NCI-H2171 treated with DMSO at 0.1 percent for 48 hours (cell line): Measurements from ENCODE around the gene B4GALNT4.
"Not testable (repeated sequence)": the region's sequence is repeated elsewhere in the genome, so short reads cannot be mapped to it uniquely, and the experiment has no call there.

ENCODE experiments used
- DNase-seq: peaks from one replicate; lab custom pipeline; 2025; lab: John Stamatoyannopoulos, UW

Gene B4GALNT4

GRCh38 chr11:393219-394033, 24.1 kb downstream of the B4GALNT4 start:
- no peak for DNase-seq

DNA sequence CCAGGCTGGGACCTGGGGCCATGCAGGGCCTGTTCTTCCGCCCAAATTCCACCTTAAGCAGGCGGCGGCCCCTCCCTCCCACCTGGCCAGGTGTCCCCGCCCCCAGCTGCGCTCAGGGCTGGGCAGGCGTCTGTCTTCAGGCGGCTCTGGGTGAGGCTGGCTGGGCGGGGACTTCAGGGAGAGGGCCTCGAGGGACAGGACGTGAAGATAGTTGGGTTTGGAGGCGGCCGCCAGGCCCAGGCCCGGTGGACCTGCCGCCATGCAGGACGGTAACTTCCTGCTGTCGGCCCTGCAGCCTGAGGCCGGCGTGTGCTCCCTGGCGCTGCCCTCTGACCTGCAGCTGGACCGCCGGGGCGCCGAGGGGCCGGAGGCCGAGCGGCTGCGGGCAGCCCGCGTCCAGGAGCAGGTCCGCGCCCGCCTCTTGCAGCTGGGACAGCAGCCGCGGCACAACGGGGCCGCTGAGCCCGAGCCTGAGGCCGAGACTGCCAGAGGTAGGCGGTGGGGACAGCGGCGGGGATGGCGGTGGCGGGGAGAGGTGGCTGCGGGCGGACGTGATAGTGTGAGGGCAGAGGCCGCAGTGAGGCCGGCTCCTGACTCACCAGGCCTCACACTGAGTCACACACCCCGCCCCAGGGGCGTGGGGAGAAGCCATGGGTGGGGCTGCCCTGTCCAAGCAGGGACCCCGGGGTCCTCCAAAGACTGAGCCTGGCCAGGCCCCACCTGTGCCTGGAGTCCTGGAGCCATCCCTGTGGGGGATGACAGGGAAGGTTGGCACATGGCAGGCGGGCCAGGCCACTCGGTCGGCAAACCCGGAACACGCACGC, 24.9 kb downstream of the B4GALNT4 start, which contains the start of gene PKP3:
PKP3 (plus strand) TSS at position 176 of the 824 bp plus-strand sequence; CDS start at position 260, 84 bp downstream.
- peak; percentile 68 for DNase-seq

DNA sequence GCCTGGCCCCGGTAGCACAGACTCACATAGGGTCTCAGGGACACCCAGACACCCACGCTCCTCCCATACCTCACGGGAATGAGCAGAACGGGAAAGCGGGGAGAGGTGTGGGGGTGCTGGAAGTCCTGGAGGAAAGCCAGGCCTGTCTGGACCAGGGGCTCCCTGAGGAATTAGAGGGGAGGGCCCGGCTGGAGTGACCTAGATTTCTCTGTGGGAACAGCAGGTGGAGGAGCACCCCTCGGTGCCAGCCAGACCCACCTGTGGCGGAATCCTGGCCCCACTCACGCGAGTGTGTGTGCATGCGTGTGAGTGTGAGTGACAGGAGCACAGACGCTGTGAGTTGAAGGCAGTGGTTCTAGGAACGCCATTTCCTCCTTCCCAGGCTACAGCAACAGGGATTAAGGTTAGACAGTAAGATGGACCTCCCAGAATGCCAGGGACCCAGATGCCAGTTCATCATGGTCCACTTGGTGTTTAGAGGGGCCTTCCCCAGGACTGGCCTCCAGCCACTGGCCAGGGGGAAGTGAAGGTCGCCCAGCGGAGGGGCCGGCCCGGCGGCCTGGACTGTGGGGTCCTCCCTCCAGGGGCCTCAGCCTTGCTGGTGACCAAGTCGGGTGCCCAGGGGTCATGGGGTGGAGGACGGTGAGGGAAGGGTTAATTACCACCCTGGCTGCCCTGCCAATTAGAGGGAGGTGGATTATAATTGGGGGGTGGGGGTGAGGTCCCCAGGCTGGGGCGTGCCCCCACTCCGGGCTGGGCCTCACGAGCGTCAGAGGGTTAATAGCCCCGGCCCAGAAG, 25.8 kb downstream of the B4GALNT4 start:
- peak; percentile 37 for DNase-seq

DNA sequence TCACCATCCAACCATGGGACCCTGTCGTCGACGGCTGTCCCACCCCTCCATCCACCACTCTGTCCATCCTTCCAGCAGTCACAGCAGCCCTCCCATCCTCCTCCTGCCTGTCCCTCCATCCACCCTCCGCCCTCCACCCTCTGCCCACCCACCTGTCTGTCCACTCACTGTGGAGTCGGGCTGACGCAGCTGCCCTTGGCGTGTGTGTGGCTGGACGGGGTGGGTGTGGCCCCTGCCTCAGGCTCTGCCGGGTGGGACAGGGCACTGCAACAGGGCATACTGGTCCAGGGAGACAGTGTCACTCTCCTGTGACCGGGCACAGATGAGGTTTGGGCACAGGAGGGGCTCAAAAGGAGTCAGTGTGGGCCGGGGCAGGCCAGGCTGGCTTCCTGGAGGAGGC, 26.6 kb downstream of the B4GALNT4 start:
- DNase-seq, result no peak

DNA sequence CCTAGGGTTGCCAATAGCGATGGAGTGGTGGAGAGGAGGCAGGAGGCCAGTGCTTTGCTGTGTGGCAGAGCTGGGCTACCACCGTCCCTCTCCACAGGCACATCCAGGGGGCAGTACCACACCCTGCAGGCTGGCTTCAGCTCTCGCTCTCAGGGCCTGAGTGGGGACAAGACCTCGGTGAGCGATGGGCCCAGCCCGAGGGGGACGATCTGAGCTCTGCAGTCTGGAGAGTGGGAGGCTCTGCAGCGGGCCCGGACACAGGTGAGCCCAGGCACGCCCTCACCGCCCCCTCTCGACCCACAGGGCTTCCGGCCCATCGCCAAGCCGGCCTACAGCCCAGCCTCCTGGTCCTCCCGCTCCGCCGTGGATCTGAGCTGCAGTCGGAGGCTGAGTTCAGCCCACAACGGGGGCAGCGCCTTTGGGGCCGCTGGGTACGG, 27.2 kb downstream of the B4GALNT4 start:
- DNase-seq, result no peak

DNA sequence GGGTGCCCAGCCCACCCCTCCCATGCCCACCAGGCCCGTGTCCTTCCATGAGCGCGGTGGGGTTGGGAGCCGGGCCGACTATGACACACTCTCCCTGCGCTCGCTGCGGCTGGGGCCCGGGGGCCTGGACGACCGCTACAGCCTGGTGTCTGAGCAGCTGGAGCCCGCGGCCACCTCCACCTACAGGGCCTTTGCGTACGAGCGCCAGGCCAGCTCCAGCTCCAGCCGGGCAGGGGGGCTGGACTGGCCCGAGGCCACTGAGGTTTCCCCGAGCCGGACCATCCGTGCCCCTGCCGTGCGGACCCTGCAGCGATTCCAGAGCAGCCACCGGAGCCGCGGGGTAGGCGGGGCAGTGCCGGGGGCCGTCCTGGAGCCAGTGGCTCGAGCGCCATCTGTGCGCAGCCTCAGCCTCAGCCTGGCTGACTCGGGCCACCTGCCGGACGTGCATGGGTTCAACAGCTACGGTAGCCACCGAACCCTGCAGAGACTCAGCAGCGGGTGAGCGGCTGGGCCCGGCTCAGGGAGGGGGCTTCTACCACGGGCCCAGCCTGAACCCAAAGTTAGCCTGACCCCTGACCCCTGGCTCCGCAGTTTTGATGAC, 27.7 kb downstream of the B4GALNT4 start:
- DNase-seq, result no peak

GRCh38 chr11:398826-399225, 29.5 kb downstream of the B4GALNT4 start:
- DNase-seq, result peak; percentile 55

- DNase-seq, result no peak
Observed at GRCh38 chr11:399731-400211, 30.5 kb downstream of the B4GALNT4 start.

- no peak for DNase-seq
Observed at GRCh38 chr11:400241-400689, 31.0 kb downstream of the B4GALNT4 start.

DNA sequence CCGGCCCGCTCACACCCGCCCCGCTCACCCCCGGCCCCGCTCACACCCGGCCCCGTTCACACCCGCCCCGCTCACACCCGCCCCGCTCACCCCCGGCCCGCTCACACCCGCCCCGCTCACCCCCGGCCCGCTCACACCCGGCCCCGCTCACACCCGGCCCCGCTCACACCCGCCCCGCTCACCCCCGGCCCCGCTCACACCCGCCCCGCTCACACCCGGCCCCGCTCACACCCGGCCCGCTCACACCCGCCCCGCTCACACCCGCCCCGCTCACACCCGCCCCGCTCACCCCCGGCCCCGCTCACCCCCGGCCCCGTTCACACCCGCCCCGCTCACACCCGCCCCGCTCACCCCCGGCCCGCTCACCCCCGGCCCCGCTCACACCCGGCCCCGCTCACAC, 31.9 kb downstream of the B4GALNT4 start:
- not testable (repeated sequence) for DNase-seq

DNA sequence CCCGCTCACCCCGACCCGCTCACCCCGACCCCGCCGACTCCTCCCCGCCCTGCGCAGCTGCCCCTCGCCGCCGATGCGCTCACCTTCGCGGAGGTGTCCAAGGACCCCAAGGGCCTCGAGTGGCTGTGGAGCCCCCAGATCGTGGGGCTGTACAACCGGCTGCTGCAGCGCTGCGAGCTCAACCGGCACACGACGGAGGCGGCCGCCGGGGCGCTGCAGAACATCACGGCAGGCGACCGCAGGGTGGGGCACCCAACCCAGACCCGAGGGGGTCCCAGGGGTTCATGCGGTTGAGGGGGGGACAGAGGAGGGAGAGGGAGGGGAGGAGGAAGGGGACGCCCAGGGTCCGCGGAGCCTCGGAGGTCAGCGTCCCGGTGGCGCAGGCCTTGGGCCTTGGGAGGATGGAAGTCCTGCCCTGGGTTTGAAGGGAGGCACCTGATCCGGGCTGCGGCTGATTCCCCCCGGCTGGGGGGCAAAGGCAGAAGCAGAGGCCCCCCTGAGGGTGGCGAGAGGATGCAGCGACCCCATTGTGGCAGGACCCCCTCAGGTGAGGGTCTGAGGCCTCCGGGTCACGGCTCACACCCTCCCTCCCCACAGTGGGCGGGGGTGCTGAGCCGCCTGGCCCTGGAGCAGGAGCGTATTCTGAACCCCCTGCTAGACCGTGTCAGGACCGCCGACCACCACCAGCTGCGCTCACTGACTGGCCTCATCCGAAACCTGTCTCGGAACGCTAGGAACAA, 33.9 kb downstream of the B4GALNT4 start:
- DNase-seq, result no peak

DNA sequence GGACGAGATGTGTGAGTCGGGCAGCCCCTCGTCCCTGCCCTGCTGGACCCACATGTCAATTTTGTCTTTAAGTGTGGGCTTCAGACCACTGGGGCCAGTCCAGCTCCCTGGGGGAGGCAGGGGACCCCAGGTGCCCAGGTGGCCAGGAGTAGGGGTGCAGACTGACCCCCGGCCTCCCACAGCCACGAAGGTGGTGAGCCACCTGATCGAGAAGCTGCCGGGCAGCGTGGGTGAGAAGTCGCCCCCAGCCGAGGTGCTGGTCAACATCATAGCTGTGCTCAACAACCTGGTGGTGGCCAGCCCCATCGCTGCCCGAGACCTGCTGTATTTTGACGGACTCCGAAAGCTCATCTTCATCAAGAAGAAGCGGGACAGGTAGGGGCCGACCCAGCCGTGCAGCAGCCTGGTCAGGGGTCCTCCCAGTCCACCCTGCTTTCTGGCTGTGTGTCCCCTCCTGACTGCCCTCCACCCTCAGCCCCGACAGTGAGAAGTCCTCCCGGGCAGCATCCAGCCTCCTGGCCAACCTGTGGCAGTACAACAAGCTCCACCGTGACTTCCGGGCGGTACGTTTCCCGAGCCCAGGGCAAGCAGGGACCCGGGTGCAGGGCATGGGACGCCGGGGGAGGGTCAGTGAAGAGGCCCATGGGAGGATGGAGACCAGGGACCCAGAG, 34.6 kb downstream of the B4GALNT4 start:
- DNase-seq, result no peak

DNA sequence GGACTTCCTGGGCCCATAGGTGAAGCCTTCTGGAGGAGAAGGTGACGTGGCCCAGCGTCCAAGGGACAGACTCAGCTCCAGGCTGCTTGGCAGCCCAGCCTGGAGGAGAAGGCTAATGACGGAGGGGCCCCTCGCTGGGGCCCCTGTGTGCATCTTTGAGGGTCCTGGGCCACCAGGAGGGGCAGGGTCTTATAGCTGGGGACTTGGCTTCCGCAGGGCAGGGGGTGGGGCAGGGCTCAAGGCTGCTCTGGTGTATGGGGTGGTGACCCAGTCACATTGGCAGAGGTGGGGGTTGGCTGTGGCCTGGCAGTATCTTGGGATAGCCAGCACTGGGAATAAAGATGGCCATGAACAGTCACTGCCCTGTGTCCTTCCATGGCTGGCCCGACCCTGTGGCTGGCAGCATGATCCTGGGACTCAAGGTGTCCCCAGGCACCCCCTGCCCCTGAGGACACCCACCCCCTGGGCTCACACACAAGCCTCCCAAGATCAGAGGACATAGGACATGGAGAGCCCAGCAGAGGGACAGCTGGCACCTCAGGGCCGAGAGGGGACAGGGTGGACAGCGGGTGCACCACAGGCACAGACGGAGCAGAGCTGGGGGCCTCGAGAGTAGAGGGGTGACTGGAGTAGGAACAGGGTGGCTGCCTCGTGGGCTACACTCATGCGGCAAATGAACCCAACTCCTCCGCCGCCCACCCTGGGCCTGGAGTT, 35.4 kb downstream of the B4GALNT4 start:
- no peak for DNase-seq

DNA sequence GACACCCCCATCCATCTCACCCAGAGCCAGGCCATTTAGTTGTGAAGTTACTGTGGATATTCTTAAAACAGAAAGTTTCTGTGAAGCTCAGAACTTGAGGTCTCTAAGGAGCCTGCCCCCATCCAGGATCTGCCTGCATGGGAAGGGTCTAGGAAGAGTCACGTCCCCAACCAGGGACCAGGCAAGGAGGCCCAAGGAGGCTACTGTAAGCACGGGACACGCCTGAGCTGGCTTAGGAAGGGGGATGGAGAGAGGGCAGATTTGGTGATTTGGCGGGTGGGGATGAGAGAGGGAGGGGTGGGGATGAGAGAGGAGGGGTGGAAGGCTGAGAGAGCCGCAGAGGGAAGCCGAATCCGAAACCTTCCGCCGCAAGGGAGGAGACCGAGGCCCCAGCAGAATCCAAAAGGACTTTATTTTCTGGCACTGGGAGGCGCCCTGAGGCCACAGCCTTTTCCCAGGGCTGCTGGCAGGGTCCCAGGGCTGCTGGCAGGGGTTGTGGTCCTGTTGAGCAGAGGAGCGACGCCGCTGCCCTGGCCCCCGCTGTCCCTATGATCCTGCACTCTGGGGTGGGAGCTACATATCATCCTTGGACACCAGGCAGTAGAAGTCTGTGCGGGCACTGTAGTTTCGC, 36.1 kb downstream of the B4GALNT4 start:
- DNase-seq, result no peak

GRCh38 chr11:405954-406795, 36.9 kb downstream of the B4GALNT4 start:
- DNase-seq, result no peak

- no peak for DNase-seq
Observed at GRCh38 chr11:406796-407650, 37.7 kb downstream of the B4GALNT4 start.

- no peak for DNase-seq
Observed at GRCh38 chr11:407651-408123, 38.4 kb downstream of the B4GALNT4 start.
